ENCODE measurements around the gene PARD6G. TPM values are rescaled to one million over a fixed set of nuclear protein-coding genes. Genes with fewer than 3 reads are reported as not detected.

The PARD6G gene
- total and polyA plus RNA-seq, 8 donors, result 0.42 to 2.2 (median 1.2) TPM

DNA sequence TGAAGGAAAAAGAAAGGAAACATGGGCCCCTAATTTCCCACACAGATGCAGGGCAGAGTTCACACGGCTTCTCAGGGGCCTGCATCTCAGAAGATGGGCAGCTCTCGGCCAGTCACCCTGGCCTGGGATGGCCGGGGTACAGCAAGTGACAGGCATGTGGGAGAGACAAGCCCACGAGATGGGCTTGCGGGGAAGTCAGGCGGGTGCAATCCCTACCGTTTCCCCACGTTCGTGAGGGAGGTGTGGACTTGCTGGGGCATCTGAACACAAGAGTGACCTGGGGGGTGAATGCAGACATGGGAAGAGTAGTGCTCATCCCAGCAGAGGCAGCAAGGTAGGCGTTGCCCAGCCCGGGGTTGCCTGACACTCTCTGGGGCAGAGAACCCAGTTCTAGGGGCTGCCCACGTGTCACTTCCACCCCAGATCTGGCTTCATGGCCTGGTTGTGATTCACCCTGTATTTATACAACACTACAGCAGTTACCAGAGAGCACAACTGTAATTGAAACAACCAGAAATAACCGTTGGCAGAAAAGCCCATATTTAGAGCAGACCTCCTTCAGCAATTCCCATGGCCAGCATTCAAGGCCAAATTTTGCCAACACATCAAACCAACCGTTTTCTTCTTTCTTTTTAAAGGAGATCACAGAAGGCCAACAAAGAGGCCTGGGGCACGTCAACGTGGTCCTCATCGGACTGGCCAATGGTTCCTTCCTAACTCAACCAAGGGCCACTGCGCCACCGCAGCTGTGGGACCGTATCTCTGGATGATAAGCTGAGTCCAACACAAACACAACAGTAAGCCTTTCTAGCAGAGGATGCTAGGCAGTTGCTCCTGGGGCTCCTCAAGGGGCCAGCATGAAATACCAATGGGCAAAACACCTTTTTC, 58.4 kb downstream of the PARD6G start:
- TF ChIP-seq, protein P1, sequence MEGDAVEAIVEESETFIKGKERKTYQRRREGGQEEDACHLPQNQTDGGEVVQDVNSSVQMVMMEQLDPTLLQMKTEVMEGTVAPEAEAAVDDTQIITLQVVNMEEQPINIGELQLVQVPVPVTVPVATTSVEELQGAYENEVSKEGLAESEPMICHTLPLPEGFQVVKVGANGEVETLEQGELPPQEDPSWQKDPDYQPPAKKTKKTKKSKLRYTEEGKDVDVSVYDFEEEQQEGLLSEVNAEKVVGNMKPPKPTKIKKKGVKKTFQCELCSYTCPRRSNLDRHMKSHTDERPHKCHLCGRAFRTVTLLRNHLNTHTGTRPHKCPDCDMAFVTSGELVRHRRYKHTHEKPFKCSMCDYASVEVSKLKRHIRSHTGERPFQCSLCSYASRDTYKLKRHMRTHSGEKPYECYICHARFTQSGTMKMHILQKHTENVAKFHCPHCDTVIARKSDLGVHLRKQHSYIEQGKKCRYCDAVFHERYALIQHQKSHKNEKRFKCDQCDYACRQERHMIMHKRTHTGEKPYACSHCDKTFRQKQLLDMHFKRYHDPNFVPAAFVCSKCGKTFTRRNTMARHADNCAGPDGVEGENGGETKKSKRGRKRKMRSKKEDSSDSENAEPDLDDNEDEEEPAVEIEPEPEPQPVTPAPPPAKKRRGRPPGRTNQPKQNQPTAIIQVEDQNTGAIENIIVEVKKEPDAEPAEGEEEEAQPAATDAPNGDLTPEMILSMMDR (IDR thresholded peaks at IDR 0.05), result no peak
- intact Hi-C loops (cut with DNase I), result no loop called here
- DNase-seq (no peak), ATAC-seq (no peak), FAIRE-seq (no peak)
- Histone ChIP-seq H3K27me3 (no peaks in the 10 kb centered on the region), H3K27ac (no peak overlapping the region), H3K9me3 (no peaks in the 10 kb centered on the region), H3K4me3 (no peak overlapping the region), H3K36me3 (no peaks in the 10 kb centered on the region), H3K4me1 (no peaks in the 10 kb centered on the region)
- WGBS, 2 donors, result 80 to 86% methylated on average over 20 of the region's 20 CpGs

DNA sequence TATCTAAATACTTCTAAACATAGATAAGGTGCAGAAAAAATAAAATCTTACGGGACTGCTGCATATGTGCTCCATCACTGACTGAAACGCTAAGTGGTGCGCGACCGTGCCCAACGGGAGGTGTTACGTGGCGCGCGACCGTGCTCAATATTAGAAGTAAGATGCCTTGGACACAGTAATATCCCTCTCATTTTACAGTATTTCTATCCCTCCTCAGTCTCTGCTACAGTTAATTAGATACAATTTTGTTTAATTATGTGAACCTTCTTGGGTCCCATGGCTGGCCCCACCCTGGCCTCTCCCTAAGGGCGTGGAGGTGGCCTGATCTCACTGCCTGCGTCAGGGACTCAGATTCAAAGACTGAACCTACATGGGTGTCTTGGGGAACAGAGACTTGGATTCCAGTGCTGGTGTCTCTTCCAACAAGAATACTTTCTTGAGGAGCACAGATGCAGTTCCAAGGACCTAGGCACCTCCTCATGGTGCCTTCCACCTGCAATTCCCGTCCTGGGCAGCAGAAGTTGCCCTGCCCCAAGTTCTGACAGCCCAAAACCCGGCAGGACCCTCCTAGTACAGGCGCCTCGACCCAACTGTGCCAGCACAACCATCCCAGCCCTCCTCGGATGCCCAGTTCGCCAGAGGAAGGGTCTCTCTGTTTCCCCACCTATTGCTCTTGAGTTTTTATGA, 59.2 kb downstream of the PARD6G start:
- 93 to 96% methylated on average over 19 of the region's 19 CpGs for WGBS, 2 donors
- FAIRE-seq, result no peak
- TF ChIP-seq, protein P1 (IDR thresholded peaks at IDR 0.05), result no peak
- ATAC-seq, result no peak
- DNase-seq, result no peak
- Histone ChIP-seq H3K4me1 (no peaks in the 10 kb centered on the region), H3K4me3 (no peak overlapping the region), H3K27ac (no peak overlapping the region), H3K27me3 (no peaks in the 10 kb centered on the region), H3K9me3 (no peaks in the 10 kb centered on the region), H3K36me3 (no peaks in the 10 kb centered on the region)
- intact Hi-C loops (cut with DNase I), result no loop called here

DNA sequence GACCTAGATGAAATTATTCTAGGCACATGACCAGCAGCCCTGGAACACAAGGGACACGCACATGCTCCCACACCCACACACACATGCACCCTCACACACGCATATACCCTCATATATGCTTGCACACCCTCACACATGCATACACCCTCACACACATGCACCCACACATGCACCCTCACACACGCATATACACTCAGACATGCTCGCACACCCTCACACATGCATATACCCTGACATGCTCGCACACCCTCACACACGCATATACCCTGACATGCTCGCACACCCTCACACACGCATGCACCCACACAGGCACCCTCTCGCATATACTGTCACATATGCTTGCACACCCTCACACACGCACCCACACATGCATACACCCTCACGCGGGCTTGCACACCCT, 61.8 kb downstream of the PARD6G start:
- ATAC-seq, result no peak
- Histone ChIP-seq H3K27ac (no peak overlapping the region), H3K4me1 (no peaks in the 10 kb centered on the region), H3K27me3 (no peaks in the 10 kb centered on the region), H3K4me3 (no peak overlapping the region), H3K36me3 (no peaks in the 10 kb centered on the region), H3K9me3 (no peaks in the 10 kb centered on the region)
- TF ChIP-seq, protein P1 (IDR thresholded peaks at IDR 0.05), result no peak
- FAIRE-seq, result no peak
- no peak for DNase-seq
- intact Hi-C loops (cut with DNase I), result no loop called here
- 91 to 94% methylated on average over 12 of the region's 12 CpGs for WGBS, 2 donors

DNA sequence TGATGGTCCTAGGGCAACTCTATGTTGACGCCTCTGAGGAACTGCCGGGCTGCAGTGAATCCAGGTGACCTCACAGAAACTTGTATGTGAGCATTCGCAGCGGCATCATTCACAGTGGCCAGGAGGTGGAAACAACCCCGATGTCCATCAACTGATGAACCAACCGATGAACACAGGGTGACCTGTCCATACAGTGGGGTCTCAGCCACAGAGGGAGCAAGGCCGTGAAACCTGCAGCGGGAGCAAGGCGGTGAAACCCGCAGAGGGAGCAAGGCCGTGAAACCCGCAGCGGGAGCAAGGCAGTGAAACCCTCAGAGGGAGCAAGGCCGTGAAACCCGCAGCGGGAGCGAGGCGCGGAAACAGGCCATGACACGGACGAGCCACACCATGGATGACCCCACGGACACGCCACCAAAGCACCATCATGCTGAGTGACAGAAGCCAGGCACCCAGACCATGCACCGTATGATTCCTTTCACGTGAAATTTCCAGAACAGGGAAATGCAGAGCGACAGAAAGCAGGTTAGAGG, 63.0 kb downstream of the PARD6G start:
- H3K4me3 ChIP-seq, result no peak overlapping the region
- DNase-seq, result no peak
- no peaks in the 10 kb centered on the region for H3K4me1 ChIP-seq
- no peaks in the 10 kb centered on the region for H3K27me3 ChIP-seq
- H3K9me3 ChIP-seq, result no peaks in the 10 kb centered on the region
- WGBS, 2 donors, result 93 to 96% methylated on average over 26 of the region's 26 CpGs
- no peak for FAIRE-seq
- H3K36me3 ChIP-seq, result no peaks in the 10 kb centered on the region
- intact Hi-C loops (cut with DNase I), result no loop called here
- no peak for ATAC-seq
- TF ChIP-seq, protein P1 (IDR thresholded peaks at IDR 0.05), result no peak
- no peak overlapping the region for H3K27ac ChIP-seq

Data from pancreas (tissue), 10 donors.